ENCODE results near the gene SLC25A30. TPM values are rescaled to one million over a fixed set of nuclear protein-coding genes. Genes with fewer than 3 reads are reported as not detected.

The SLC25A30 gene
- total and polyA plus RNA-seq, 8 donors: 2.9 to 51.9 (median 7.3) TPM

- TF ChIP-seq, protein P1, sequence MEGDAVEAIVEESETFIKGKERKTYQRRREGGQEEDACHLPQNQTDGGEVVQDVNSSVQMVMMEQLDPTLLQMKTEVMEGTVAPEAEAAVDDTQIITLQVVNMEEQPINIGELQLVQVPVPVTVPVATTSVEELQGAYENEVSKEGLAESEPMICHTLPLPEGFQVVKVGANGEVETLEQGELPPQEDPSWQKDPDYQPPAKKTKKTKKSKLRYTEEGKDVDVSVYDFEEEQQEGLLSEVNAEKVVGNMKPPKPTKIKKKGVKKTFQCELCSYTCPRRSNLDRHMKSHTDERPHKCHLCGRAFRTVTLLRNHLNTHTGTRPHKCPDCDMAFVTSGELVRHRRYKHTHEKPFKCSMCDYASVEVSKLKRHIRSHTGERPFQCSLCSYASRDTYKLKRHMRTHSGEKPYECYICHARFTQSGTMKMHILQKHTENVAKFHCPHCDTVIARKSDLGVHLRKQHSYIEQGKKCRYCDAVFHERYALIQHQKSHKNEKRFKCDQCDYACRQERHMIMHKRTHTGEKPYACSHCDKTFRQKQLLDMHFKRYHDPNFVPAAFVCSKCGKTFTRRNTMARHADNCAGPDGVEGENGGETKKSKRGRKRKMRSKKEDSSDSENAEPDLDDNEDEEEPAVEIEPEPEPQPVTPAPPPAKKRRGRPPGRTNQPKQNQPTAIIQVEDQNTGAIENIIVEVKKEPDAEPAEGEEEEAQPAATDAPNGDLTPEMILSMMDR (IDR thresholded peaks at IDR 0.05): peak in 1 of 7 experiments; percentile 33
- TF ChIP-seq POLR2AphosphoS5 (IDR thresholded peaks at IDR 0.05): no peak
- no peak for DNase-seq
- intact Hi-C loops (cut with DNase I; ENCODE audit: low total_unique reads): no loop called here
- WGBS, 5 donors: 78 to 84% (median 82%) methylated on average over 9 of the region's 9 CpGs
- Histone ChIP-seq H3K27ac (peak overlapping the region; percentile 59 to 98 (median 95)), H3K27me3 (no peaks in the 10 kb centered on the region), H3K36me3 (peaks cover 0 to 6% (median 0%) of the 10 kb centered on the region in 4 donors), H3K4me3 (peak overlapping the region; percentile 73 to 99 (median 88)), H3K9me3 (no peaks in the 10 kb centered on the region), H3K4me1 (peaks cover 31 to 46% (median 40%) of the 10 kb centered on the region in 4 donors)
Measured at GRCh38 chr13:45464141-45464686, 46.0 kb upstream of the SLC25A30 start.

GRCh38 chr13:45456196-45456972, 38.2 kb upstream of the SLC25A30 start:
- Histone ChIP-seq H3K27me3 (no peaks in the 10 kb centered on the region), H3K27ac (no peak overlapping the region), H3K4me1 (no peaks in the 10 kb centered on the region), H3K36me3 (no peaks in the 10 kb centered on the region), H3K9me3 (peaks cover 0 to 9% (median 3%) of the 10 kb centered on the region in 4 donors), H3K4me3 (no peak overlapping the region)
- TF ChIP-seq POLR2A (IDR thresholded peaks at IDR 0.05) (no peak), EP300 (IDR thresholded peaks at IDR 0.05) (no peak)
- intact Hi-C loops (cut with DNase I; ENCODE audit: low total_unique reads): no loop called here
- 81 to 97% (median 87%) methylated on average over 2 of the region's 2 CpGs for WGBS, 5 donors
- no peak for DNase-seq

GRCh38 chr13:45454204-45454603, 36.0 kb upstream of the SLC25A30 start:
- H3K4me1 ChIP-seq: no peaks in the 10 kb centered on the region
- H3K9me3 ChIP-seq: peaks cover 0 to 9% (median 3%) of the 10 kb centered on the region in 4 donors
- no peaks in the 10 kb centered on the region for H3K36me3 ChIP-seq
- no peaks in the 10 kb centered on the region for H3K27me3 ChIP-seq
- no peak overlapping the region for H3K27ac ChIP-seq
- intact Hi-C loops (cut with DNase I; ENCODE audit: low total_unique reads): no loop called here
- no peak overlapping the region for H3K4me3 ChIP-seq
- WGBS, 5 donors: 64 to 82% (median 78%) methylated on average over 7 of the region's 7 CpGs
- TF ChIP-seq, protein P1 (IDR thresholded peaks at IDR 0.05): no peak
- TF ChIP-seq EP300 (IDR thresholded peaks at IDR 0.05) (no peak), POLR2AphosphoS5 (IDR thresholded peaks at IDR 0.05) (no peak), POLR2A (IDR thresholded peaks at IDR 0.05) (no peak)
- DNase-seq: no peak

- Histone ChIP-seq H3K4me1 (no peaks in the 10 kb centered on the region), H3K27ac (no peak overlapping the region), H3K27me3 (no peaks in the 10 kb centered on the region), H3K36me3 (no peaks in the 10 kb centered on the region), H3K4me3 (no peak overlapping the region), H3K9me3 (no peaks in the 10 kb centered on the region)
- 87 to 93% (median 91%) methylated on average over 4 of the region's 4 CpGs for WGBS, 5 donors
- TF ChIP-seq, protein P1 (IDR thresholded peaks at IDR 0.05): no peak
- no peak for TF ChIP-seq EP300 (IDR thresholded peaks at IDR 0.05)
- no peak for TF ChIP-seq POLR2AphosphoS5 (IDR thresholded peaks at IDR 0.05)
- no peak for TF ChIP-seq POLR2A (IDR thresholded peaks at IDR 0.05)
- intact Hi-C loops (cut with DNase I; ENCODE audit: low total_unique reads): no loop called here
- DNase-seq: no peak
Measured at GRCh38 chr13:45451282-45451681, 33.1 kb upstream of the SLC25A30 start.

Data from stomach (tissue), 9 donors.